Activated naive CD8-positive, alpha-beta T cell treated with anti-CD3 and anti-CD28 coated beads, Interleukin-2, amount 50 U/mL, for 16 hours (primary cell): Measurements from ENCODE around the gene MAST2.
"Not testable (repeated sequence)": the region's sequence is repeated elsewhere in the genome, so short reads cannot be mapped to it uniquely, and the experiment has no call there.

Source experiments
- DNase-seq: peaks from one replicate; pipeline ENCODE4 v3.0.0-alpha.2; 2020; ENCODE audit warnings: low read depth, low spot score

The MAST2 gene

GRCh38 chr1:46020010-46020409 is 216.6 kb downstream of the MAST2 start:
- no peak for DNase-seq

GRCh38 chr1:46021046-46021996 is 217.9 kb downstream of the MAST2 start:
- DNase-seq: no peak

- DNase-seq: no peak
These were observed 223.1 kb downstream of the MAST2 start for GRCh38 chr1:46026531-46026930.

- no peak for DNase-seq
These were observed 224.6 kb downstream of the MAST2 start for GRCh38 chr1:46027788-46028573.

- DNase-seq: no peak
These were observed 226.9 kb downstream of the MAST2 start for GRCh38 chr1:46030074-46030870.

GRCh38 chr1:46030876-46031660 is 227.7 kb downstream of the MAST2 start:
- no peak for DNase-seq

GRCh38 chr1:46034601-46035516 is 231.4 kb downstream of the MAST2 start:
- DNase-seq: no peak

GRCh38 chr1:46036894-46037839 is 233.8 kb downstream of the MAST2 start:
- peak; percentile 70 for DNase-seq

GRCh38 chr1:46039571-46040052 is 236.2 kb downstream of the MAST2 start:
- DNase-seq: no peak

- no peak for DNase-seq
These were observed 238.1 kb downstream of the MAST2 start for GRCh38 chr1:46041551-46041950.

- DNase-seq: no peak
These were observed 238.6 kb downstream of the MAST2 start for GRCh38 chr1:46041974-46042373.

GRCh38 chr1:46043458-46044017 is 240.1 kb downstream of the MAST2 start:
- DNase-seq: no peak

GRCh38 chr1:46044116-46044515 is 240.7 kb downstream of the MAST2 start:
- DNase-seq: no peak

GRCh38 chr1:46053734-46054133 is 250.3 kb downstream of the MAST2 start:
- no peak for DNase-seq

- DNase-seq: no peak
These were observed 252.9 kb downstream of the MAST2 start for GRCh38 chr1:46056325-46056724.

- DNase-seq: not testable (repeated sequence)
These were observed 253.8 kb downstream of the MAST2 start for GRCh38 chr1:46057215-46057614.

- no peak for DNase-seq
These were observed 254.4 kb downstream of the MAST2 start for GRCh38 chr1:46057781-46058180.

GRCh38 chr1:46058936-46059335 is 255.5 kb downstream of the MAST2 start:
- DNase-seq: no peak
